ENCODE data around the gene ISL1. TPM values are rescaled to one million over a fixed set of nuclear protein-coding genes. Genes with fewer than 3 reads are reported as not detected.
A peak's percentile ranks its signal among the peaks of the same experiment; 100 is the strongest.

Gene ISL1
- total RNA-seq (2014; rRNA removed; shearing (Covaris generic)) = not detected in 2 replicates
- polyA plus RNA-seq (2014; cell fraction: nucleus; rRNA removed) = not detected in 2 replicates

DNA sequence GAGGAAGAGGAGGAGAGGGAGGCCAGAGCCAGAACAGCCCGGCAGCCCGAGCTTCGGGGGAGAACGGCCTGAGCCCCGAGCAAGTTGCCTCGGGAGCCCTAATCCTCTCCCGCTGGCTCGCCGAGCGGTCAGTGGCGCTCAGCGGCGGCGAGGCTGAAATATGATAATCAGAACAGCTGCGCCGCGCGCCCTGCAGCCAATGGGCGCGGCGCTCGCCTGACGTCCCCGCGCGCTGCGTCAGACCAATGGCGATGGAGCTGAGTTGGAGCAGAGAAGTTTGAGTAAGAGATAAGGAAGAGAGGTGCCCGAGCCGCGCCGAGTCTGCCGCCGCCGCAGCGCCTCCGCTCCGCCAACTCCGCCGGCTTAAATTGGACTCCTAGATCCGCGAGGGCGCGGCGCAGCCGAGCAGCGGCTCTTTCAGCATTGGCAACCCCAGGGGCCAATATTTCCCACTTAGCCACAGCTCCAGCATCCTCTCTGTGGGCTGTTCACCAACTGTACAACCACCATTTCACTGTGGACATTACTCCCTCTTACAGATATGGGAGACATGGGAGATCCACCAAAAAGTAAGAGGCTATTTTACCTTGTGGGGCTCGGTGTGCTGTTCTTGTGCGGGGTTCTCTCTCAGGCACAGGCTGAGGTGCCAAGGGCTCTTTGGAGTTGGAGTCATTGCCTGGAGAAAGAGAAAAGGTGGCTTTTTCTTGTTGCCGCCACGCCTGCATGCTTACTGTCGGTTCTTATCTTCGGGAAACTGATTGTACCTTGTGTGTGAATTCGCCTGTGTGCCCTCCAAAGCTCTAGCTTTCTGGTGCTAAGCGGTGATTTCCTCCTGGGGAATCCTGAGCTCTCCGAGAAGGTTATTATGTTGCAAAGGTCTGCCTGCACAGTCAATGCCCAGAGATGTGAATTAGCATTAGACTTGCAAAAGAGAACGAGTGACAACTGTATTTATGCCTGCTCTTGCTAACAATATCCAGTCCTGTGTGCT is at the start of gene ISL1:
ISL1 (plus strand) TSS at position 318 of the 991 bp plus-strand sequence; CDS start at position 542, 224 bp downstream.
- no peak for DNase-seq (ENCODE audit: extremely low read depth, low read depth)

DNA sequence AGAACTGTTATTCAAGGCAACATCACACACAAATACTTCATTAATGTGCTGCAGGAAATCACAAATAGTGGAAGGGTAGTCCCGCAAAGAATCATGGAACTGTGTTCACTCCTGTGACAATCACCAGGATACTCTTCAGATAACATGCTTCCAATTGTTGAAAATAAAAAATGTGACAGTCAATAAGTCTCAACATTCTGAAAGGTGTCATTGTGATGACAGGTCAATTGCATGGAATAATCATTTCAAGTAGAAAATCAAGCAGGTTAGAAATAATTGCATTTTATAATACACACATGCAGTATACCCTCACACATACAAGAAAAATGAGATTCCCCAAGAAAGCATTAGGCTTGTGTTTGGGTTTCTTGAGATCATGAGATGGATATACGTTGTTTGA is 46.4 kb upstream of the ISL1 start:
- DNase-seq (ENCODE audit: extremely low read depth, low read depth) = no peak

DNA sequence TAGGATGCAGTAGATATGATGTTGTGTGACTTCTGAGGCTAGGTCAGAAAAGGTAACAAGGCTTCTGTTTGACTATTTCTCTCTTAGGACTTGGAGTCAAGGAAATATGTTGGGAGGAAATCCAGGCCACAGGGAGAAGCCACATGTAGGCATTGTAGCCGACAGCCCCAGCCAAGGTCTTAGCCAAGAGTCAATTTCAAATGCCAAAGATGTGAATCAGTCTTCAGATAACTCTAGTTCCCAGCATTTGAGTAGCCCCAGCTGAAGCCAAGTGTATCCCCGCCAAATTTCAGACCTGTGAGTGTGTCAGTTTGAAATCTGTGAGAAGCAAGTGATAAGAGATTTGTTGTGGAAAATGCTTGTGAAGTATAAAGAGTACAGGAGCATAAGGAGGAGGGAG is 38.1 kb upstream of the ISL1 start:
- no peak for DNase-seq (ENCODE audit: extremely low read depth, low read depth)

DNA sequence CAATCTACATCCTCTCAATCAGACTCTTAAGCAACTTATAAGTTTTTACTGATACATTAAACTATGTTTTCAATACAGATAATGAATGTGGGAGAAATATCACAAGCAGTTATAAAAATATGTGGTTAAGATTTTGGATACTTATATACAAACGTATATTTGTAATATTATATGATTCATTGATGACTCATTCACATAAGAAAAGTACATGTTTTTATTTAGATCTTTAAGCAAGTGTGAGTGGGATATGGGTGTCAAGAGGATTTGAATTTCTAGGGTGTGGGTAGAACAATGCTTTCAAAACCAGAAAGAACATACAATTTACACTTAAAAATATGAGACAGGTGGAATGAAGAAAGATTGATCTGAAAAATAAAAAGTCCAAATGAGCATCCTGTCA is 36.1 kb upstream of the ISL1 start:
- no peak for DNase-seq (ENCODE audit: extremely low read depth, low read depth)

DNA sequence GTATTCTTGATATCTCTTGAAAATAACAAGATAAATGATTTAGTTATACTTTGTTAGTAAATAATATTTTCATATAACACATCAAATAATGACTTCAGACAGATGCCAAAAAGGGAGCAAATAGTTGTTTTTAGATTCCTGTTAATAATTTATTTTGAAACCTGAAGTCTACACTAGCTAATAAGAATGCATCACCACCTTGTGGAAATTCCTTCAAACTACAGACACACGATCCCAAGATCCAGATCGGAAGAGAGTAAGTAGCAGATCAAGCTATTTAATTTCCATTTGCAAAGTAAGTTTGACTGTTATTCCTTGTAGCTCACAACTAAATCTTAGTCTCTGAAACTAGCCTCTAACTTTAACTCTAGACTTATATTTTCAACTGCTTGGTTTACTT is 35.5 kb upstream of the ISL1 start:
- no peak for DNase-seq (ENCODE audit: extremely low read depth, low read depth)

DNA sequence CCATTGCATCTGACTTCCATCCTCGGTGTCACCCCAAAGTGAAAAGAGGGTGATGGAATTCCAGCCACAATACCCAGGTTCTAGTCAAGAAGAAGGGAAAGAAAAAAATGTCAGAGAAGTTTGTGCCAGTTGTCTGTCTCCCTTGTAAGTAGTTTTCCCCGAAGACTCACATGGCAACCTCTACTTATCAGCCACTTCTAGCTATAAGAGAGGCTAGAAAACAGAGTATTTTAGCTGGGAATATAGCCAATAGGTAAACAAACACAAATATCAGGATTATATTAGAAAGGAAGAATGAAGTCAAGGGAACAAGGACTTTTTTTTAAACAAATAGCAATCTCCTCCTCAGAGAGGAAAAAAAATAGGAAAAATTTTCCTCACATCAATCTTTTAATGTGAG is 12.2 kb upstream of the ISL1 start:
- DNase-seq (ENCODE audit: extremely low read depth, low read depth) = no peak

DNA sequence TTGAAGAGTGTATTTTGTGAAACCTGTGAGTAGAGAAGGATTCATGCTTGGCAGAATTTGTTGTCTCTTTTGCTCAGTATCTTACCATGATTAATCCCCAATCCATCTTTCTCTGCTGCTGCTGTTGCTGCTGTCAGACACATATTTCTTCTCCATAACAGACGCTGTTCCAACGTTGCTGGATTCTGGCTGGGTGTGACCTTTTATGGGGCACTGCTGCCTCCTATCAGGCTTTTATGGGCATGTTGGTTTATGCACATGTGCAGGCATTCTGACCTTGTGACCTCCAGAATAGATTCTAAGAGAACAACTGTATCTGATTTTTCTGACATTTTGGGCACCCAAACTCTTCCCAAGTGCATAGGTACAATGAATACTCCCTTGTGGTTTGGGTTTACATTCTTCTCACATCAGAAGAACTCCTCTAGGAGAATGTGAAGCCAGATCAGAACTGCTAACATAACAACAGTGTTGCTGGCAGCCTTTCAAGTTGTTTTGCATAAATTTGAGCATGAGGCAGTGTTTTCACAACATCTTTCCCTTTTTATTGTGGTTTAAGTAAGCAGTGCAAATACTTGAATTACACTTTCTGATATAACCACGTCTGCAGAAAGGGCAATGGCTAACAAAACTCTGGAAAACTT is 9.2 kb upstream of the ISL1 start:
- no peak for DNase-seq (ENCODE audit: extremely low read depth, low read depth)

DNA sequence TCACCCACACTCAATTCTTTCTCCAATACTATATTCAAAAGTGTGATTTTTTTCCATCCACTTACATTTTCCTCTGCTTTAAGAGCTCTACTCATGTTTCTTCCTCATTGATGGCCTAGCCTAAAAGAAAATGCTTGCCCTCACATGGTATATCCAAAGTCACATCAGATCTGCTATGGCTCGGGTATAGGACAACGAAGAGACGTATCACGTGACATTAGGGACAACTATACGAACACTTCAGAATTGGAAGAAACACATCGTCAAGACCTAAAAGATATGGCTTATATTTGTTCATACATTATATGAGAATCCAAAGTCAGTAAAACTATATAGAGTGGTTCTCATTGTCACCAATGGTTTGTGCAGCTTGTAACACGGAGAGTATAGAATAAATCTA is 8.2 kb upstream of the ISL1 start:
- no peak for DNase-seq (ENCODE audit: extremely low read depth, low read depth)

DNA sequence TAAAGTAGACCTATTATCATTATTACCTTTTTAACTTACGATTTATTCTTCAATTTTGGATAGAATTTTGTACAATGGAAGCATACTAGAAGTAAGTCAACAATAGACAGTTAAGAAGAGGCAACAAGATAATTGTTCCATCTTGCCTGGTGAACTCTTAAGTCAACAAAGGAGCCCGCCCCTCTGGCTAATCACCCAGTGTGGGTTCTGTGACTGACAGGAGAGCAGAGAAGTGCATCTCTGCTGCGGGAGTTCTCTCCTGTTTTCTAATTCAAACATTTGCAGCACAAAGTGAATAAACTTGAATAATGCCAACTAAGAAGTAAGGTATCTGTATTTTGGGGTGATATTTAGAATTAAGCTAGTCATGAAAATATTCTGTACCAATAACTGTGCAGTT is 6.7 kb upstream of the ISL1 start:
- no peak for DNase-seq (ENCODE audit: extremely low read depth, low read depth)

DNA sequence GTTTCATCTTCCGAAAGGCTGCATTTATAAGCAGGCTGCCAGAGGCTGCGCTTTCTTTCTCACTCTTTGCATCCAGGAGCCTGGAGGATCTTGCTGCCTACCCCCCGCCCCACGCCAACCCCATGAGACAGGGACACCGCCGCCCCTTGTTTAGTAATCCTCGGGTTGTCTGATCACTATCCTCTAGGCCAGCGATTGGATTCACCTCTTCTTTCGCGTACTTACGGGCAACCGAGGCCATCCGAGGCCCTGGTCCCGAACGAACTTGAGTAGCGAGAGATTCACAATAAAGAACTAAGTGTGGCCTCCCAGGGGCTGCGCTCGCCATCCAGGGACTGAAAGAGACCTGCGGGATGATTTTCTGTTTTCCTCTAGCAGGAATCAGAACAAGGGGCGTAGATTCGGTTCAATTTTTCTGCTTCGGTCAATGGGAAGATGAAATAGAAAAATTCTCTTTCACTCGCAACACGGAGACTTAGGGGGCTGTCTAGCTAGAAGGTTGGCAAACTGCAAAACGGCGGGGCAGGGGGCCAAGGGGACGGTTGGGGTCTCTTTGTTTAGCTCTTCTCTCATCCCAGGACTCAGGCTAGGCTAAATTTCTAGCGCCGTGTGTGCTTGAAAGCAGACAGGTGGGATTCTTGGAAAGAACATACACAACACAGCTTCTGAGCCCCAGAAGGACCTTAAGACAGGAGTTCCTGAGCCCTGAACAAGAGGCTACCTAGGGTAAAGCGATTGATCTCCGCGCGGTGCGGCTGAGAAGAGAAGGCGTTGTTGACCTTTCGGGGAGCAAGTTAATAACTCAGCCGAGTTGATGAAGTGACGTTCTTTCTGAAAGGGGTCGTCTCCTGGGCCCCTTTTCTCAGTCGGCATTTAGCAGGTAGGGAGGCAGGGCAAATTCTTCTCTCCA is 5.8 kb upstream of the ISL1 start:
- no peak for DNase-seq (ENCODE audit: extremely low read depth, low read depth)

DNA sequence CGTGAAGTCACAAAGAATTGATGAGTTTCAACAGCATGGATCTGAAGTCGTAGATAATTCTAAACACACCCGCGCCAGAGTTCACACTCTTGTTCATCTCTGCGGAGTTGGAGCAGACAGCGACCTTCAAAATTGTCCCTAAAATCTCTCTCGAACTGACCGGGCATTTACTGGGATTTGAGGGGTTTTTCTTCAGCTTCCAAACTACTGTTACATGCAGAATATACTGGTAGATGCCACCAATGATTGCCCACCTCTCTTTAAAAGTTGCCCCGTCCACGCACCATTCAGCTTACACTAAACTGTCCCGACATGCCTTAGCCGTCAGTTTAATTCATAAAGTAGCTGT is 5.2 kb upstream of the ISL1 start:
- no peak for DNase-seq (ENCODE audit: extremely low read depth, low read depth)

DNA sequence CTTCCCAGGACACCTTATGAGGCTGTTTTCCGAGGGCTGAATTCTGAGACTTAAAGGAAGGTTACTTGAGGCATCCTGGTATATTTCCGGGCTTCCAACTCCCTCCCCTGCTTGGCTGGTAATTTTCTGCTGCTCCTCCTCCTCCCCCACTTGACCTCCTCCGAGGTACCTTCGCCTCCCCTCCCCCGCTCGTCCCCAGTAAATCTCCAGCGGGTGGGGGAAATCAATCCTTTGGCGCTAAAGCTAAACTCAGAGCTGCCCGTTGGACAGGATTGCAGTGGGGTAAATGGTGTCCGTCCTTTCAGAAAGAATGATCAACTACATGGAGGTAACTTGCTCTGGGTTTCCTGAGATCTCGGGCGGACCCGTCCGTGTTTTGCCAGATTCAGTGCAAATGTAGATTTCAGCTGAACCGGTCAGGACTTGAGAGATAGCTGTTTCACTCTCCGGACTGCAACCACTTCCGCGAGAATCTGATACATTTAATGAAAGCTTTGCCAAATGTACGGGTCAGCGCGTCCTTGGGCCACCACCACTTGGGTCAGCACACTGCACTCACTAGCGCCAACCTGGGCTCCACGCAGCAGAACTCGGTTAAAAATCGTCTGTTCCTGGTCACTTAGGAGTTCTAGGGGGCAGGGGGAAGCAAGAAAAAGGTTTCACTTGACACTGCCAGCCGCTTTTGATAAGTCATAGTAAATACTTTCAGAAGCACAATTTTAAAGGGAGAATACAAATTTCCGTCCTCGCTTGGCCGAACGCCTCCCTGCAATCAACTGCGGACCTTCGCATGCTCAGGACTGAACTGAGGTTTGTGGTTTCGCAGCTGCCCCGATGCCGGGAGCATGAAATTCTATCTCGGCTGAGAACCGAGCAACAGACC is 4.6 kb upstream of the ISL1 start:
- no peak for DNase-seq (ENCODE audit: extremely low read depth, low read depth)

DNA sequence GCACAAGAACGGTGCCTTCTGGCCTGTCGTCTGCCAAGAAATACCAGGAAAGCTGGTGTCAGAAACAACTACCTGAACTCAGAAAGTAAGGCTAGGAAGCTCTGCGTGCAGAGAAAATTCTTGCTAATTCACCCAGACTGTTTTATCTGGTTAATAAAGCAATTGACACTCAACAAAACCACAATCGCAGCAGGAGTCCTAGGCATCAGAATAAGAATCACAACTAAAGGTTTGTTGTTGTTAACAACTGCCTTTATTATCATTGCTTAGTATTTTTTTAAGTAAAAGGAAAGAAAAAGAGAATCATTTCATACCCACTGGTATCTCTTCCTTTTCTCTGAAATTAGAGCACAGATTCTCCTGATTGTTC is 3.9 kb upstream of the ISL1 start:
- no peak for DNase-seq (ENCODE audit: extremely low read depth, low read depth)

DNA sequence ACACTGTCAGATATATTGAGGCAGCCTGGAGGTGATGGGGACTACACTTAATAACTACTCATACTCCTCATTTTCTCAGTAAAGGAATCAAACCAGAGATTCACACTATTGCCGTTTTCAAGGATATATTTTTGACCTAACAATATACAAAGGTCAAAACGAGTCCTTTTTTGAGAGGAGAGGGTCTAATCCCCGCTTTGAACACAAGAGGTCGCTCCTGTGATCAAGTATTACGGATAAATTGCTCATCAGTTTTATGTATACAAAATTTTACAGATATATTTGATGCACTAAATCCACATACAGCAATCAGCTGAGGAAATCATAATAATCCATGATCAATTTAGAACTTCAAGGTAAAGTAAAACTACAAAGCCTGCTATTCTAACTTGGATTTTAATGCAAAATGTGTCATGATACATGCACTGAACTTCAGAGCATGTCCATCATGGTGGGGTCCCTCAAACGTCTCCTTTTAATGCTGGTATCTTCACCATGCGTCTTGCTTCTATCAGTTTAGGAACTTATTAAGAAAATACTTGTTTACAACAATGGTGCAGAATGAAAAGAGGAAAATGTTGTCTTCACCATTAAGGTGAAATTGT is 2.5 kb upstream of the ISL1 start:
- DNase-seq (ENCODE audit: extremely low read depth, low read depth) = peak; percentile 45

DNA sequence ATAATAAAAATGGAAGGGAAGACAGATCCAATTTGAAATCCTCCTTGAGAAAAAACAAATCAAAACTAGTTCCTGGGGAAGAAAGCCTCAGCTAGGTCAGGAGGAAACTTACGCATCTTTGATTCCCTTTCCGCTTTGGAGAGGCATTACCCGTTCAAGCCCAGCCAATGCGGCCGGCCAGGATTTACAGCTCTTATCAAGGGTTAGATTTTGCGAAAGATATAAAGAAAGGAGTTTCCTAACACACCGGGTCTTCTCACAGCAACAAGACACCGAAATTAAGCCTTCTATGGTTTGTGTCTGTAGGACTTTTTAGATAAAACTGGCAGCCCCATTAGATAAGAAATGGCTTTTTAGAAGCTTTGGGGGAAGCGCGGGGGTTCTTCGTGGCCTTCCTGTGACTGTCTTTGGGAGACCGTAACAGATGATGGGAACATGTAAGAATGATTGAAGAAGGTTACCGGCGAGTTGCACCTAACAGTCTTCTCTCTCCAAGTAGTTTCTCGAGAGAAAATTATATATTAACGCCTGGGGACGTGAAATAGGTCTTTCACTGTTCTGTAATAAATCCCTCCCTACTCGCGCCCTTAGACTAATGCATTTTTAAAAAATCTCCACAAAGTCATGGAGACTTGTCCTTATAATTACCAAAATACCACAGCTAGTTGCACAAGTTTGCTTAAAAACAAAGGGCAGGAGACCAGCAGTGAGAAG is 1.3 kb upstream of the ISL1 start:
- no peak for DNase-seq (ENCODE audit: extremely low read depth, low read depth)

DNA sequence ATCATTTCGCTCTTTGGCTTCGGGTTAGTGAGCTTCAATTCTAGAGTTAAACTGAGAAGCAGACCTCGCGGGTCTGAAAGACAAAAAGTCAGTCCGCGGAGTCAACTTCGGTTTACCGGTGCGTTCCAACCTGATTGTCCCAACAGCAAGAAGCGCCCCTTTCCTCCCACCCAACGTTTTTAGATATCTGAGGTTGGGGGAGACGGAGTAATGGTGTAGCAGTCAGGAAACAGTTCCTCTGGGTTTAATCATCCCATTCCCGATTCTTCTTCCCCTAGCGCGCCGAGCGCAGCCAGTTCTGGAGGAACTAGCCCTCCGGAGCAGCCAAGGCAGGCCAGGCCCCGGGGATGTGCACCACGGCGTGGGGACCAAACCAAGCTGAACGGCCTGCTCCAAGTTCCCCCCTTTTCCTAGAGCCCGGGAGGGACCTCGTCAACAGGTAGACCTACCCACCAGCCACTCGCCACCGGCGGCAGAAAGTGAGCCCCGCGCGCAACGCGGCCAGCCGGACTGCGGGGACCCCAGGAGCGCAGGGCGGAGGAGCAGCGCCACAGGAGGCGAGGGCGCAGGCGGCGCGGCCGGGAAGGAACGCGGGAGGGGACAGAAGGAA is 622 bp upstream of the ISL1 start:
- no peak for DNase-seq (ENCODE audit: extremely low read depth, low read depth)

DNA sequence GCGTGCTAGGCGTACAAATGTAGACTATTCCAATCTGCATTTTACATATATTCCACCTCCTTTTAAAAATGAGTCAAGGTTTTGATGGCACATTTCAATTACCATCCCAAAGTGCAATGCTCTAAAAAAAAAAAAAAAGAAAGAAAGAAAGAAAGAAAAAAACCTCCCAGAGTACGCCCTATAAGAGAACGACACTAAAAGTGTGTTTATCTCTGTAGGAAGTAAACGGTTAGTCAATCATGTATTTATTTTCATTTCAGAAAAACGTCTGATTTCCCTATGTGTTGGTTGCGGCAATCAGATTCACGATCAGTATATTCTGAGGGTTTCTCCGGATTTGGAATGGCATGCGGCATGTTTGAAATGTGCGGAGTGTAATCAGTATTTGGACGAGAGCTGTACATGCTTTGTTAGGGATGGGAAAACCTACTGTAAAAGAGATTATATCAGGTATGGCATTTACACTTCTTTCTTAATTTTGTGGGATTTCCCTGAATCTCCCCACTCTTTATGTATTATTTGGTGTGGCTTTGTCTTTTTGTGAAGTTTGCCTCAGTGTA is 1.1 kb downstream of the ISL1 start:
- DNase-seq (ENCODE audit: extremely low read depth, low read depth) = no peak

DNA sequence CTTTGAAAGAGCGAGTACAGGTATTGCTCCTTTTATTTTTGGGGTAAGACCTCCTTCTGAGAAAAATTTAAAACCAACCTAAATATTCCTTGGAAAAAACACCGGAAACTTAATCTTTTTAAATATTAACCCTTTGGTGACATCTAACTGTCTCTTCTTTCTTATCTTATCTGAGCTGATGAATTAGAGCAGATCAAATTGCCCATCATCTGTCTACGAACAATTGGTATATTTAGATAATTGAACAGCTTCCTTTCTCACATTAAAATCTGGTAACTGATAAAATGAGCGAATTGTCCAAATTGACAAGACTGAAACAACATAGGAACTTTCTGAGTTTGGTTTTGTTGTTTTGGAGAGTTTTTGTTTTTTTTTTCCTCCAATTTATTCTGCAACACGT is 2.0 kb downstream of the ISL1 start:
- no peak for DNase-seq (ENCODE audit: extremely low read depth, low read depth)
